ENCODE measurements around the gene HSPH1.

HSPH1 gene

DNA sequence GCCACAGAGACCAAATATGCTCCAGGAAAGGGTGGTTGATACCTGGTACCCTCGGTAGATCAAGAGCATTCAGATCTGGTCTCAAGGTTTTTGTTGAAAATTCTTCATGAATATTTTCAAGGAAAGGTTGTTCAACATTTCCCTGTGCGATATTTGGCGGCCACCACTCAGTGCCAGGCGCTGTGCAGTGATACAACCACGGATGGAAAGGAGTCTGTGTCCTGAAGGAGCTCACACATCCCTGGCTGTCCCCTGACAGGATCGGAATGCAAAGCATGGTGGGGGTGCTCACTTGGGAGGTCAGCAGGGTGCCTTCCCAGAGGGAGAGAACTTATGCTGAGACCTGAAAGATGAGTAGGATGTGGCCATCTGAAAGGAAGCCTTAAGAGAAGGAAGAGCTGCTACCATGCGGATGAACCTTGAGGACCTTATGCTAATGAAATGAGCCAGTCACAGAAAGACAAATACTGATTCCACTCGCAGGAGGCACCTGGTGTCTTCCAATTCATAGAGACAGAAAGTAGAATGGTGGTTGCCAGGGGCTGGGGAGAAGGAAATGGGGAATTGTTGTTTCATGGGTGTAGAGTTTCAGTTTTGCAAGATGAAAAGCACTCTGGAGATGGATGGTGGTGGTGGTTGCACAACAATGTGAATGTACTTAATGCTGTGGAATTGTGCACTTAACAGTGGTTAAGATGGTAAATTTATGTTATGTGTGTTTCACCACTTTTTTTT is 41.6 kb downstream of the HSPH1 start:
- Histone ChIP-seq H3K23ac (ENCODE audit: low read depth, low read length, poor library complexity) (no peak overlapping the region), H3K14ac (ENCODE audit: low read length) (no peak overlapping the region), H2AK5ac (ENCODE audit: low read depth, low read length) (no peak overlapping the region), H2BK120ac (ENCODE audit: low read depth, low read length) (no peak overlapping the region), H2BK15ac (ENCODE audit: low read length) (no peak overlapping the region), H3K4me1 (ENCODE audit: control insufficient read depth in 2 of 2, insufficient read depth in 1 of 2, low read depth in 1 of 2, low read length in 2 of 2) (peaks cover 4 to 6% of the 10 kb centered on the region in 2 donors), H2BK12ac (ENCODE audit: low read length) (no peak overlapping the region), H3K18ac (ENCODE audit: low read length) (no peak overlapping the region), H3K4me3 (ENCODE audit: low read length in 2 of 2) (no peak overlapping the region), H3K9me3 (replicated peaks in 1 of 2; ENCODE audit: control insufficient read depth in 2 of 2, insufficient read depth in 1 of 2, low read depth in 1 of 2, low read length in 2 of 2) (no peaks in the 10 kb centered on the region), H3K4me2 (ENCODE audit: insufficient read depth, low read length, poor library complexity, severe bottlenecking) (no peak overlapping the region), H4K91ac (ENCODE audit: low read depth, low read length, poor library complexity) (no peak overlapping the region), H3K27ac (replicated peaks; ENCODE audit: low read length) (no peak overlapping the region), H3K27me3 (ENCODE audit: control insufficient read depth in 3 of 3, insufficient read depth in 3 of 3, low read depth in 1 of 3, low read length in 3 of 3) (peaks cover 0 to 18% (median 0%) of the 10 kb centered on the region in 3 experiments), H2BK5ac (ENCODE audit: low read length) (no peak overlapping the region), H3K36me3 (replicated peaks in 1 of 2; ENCODE audit: control insufficient read depth in 2 of 2, insufficient read depth in 2 of 2, low read length in 2 of 2) (no peaks in the 10 kb centered on the region), H3K4ac (ENCODE audit: low read length) (no peak overlapping the region), H2AFZ (ENCODE audit: low read length) (no peak overlapping the region), H4K8ac (ENCODE audit: low read depth, low read length) (no peak overlapping the region), H3K9ac (ENCODE audit: low read depth, low read length, poor library complexity) (no peak overlapping the region), H3K79me1 (ENCODE audit: low read depth, low read length) (no peaks in the 10 kb centered on the region)
- no peak for DNase-seq (ENCODE audit: low spot score)
- no CpG with 5 or more reads among the region's 8 CpGs for WGBS, 2 donors (ENCODE audit: extremely low coverage in 2 of 2, insufficient read length in 2 of 2, insufficient replicate concordance in 1 of 2)

DNA sequence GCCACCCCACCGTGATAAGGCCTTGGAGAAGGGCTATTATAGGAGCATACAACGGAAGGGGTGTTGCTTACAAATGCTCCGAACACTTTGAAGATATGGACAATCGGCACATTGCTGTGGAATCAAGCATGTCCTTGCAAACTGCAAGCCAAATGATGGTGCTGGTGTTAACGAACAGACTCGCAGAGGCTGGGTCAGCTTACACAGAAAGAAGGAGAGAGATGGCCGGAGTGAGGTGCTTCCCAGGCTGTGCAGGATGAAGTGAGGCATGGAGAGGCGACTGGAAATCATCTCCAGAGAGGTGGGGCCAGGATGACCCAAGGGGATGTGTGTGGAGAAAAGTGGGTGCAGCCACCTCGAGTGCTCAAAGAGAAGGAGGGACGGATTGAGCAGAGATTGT is 42.2 kb downstream of the HSPH1 start:
- Histone ChIP-seq H3K14ac (ENCODE audit: low read length) (no peak overlapping the region), H2BK120ac (ENCODE audit: low read depth, low read length) (no peak overlapping the region), H3K36me3 (replicated peaks in 1 of 2; ENCODE audit: control insufficient read depth in 2 of 2, insufficient read depth in 2 of 2, low read length in 2 of 2) (no peaks in the 10 kb centered on the region), H4K91ac (ENCODE audit: low read depth, low read length, poor library complexity) (no peak overlapping the region), H3K18ac (ENCODE audit: low read length) (no peak overlapping the region), H2BK5ac (ENCODE audit: low read length) (no peak overlapping the region), H3K79me1 (ENCODE audit: low read depth, low read length) (no peaks in the 10 kb centered on the region), H3K23ac (ENCODE audit: low read depth, low read length, poor library complexity) (no peak overlapping the region), H3K4me3 (ENCODE audit: low read length in 2 of 2) (no peak overlapping the region), H2BK12ac (ENCODE audit: low read length) (no peak overlapping the region), H3K4me1 (ENCODE audit: control insufficient read depth in 2 of 2, insufficient read depth in 1 of 2, low read depth in 1 of 2, low read length in 2 of 2) (peaks cover 4 to 6% of the 10 kb centered on the region in 2 donors), H4K8ac (ENCODE audit: low read depth, low read length) (no peak overlapping the region), H3K9me3 (replicated peaks in 1 of 2; ENCODE audit: control insufficient read depth in 2 of 2, insufficient read depth in 1 of 2, low read depth in 1 of 2, low read length in 2 of 2) (no peaks in the 10 kb centered on the region), H3K4me2 (ENCODE audit: insufficient read depth, low read length, poor library complexity, severe bottlenecking) (no peak overlapping the region), H3K9ac (ENCODE audit: low read depth, low read length, poor library complexity) (no peak overlapping the region), H2AFZ (ENCODE audit: low read length) (no peak overlapping the region), H2AK5ac (ENCODE audit: low read depth, low read length) (no peak overlapping the region), H3K27me3 (ENCODE audit: control insufficient read depth in 3 of 3, insufficient read depth in 3 of 3, low read depth in 1 of 3, low read length in 3 of 3) (peaks cover 0 to 24% (median 0%) of the 10 kb centered on the region in 3 experiments), H3K27ac (replicated peaks; ENCODE audit: low read length) (no peak overlapping the region), H3K4ac (ENCODE audit: low read length) (no peak overlapping the region), H2BK15ac (ENCODE audit: low read length) (no peak overlapping the region)
- no CpG with 5 or more reads among the region's 10 CpGs for WGBS, 2 donors (ENCODE audit: extremely low coverage in 2 of 2, insufficient read length in 2 of 2, insufficient replicate concordance in 1 of 2)
- no peak for DNase-seq (ENCODE audit: low spot score)

DNA sequence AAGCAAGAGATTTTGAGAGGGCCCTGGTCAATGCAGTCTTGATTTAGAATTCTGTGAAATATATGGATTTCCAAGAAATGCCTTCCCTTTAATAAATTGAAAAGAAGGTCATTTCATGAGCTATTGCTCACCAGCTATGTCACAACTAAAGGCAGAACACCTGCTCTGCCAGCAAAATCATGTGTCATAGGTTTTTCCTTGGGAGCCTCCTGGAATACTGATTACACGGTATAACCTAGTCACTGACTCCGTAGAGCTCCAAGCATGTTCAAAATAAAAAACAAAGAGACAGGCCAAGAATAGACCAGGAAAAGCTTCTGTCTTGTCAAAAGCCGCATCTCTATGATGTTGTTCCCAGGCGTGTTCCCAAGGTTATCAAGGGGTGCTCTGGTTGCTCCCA is 45.5 kb downstream of the HSPH1 start:
- no CpG with 5 or more reads among the region's 4 CpGs for WGBS, 2 donors (ENCODE audit: extremely low coverage in 2 of 2, insufficient read length in 2 of 2, insufficient replicate concordance in 1 of 2)

DNA sequence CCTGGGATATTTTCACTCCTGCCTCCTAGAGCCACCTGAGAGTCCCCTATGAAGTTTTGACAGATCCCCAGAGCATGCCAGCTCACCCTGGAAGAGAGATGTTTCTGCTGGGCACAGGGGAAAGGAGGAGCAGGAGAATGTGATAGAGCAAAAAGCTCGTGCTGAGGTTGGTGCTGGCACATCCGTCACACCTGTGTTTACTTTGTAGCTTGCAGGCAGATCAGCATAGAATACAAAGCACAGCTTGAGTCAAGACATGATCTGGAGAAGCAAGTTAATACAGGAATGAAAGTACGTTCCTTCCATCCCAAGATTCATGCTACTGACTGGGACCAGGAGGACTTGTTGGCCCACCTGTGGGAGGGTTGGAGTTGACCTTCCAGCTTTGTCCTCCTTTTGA is 46.1 kb downstream of the HSPH1 start:
- H3K36me3 ChIP-seq (replicated peaks in 1 of 2; ENCODE audit: control insufficient read depth in 2 of 2, insufficient read depth in 2 of 2, low read length in 2 of 2): no peaks in the 10 kb centered on the region
- WGBS, 2 donors (ENCODE audit: extremely low coverage in 2 of 2, insufficient read length in 2 of 2, insufficient replicate concordance in 1 of 2): no CpG with 5 or more reads among the region's 3 CpGs
- no peak overlapping the region for H3K4me3 ChIP-seq (ENCODE audit: low read length in 2 of 2)
- H2BK5ac ChIP-seq (ENCODE audit: low read length): no peak overlapping the region
- no peak overlapping the region for H3K18ac ChIP-seq (ENCODE audit: low read length)
- H2AFZ ChIP-seq (ENCODE audit: low read length): no peak overlapping the region
- no peaks in the 10 kb centered on the region for H3K79me1 ChIP-seq (ENCODE audit: low read depth, low read length)
- H2BK15ac ChIP-seq (ENCODE audit: low read length): no peak overlapping the region
- no peak overlapping the region for H3K27ac ChIP-seq (replicated peaks; ENCODE audit: low read length)
- H3K9me3 ChIP-seq (replicated peaks in 1 of 2; ENCODE audit: control insufficient read depth in 2 of 2, insufficient read depth in 1 of 2, low read depth in 1 of 2, low read length in 2 of 2): no peaks in the 10 kb centered on the region
- no peak overlapping the region for H3K4me2 ChIP-seq (ENCODE audit: insufficient read depth, low read length, poor library complexity, severe bottlenecking)
- peaks cover 0 to 37% (median 0%) of the 10 kb centered on the region in 3 experiments for H3K27me3 ChIP-seq (ENCODE audit: control insufficient read depth in 3 of 3, insufficient read depth in 3 of 3, low read depth in 1 of 3, low read length in 3 of 3)
- no peak overlapping the region for H3K23ac ChIP-seq (ENCODE audit: low read depth, low read length, poor library complexity)
- H2BK120ac ChIP-seq (ENCODE audit: low read depth, low read length): no peak overlapping the region
- no peak overlapping the region for H4K8ac ChIP-seq (ENCODE audit: low read depth, low read length)
- no peak overlapping the region for H4K91ac ChIP-seq (ENCODE audit: low read depth, low read length, poor library complexity)
- peaks cover 3 to 4% of the 10 kb centered on the region in 2 donors for H3K4me1 ChIP-seq (ENCODE audit: control insufficient read depth in 2 of 2, insufficient read depth in 1 of 2, low read depth in 1 of 2, low read length in 2 of 2)
- no peak overlapping the region for H3K14ac ChIP-seq (ENCODE audit: low read length)
- H3K4ac ChIP-seq (ENCODE audit: low read length): no peak overlapping the region
- H2BK12ac ChIP-seq (ENCODE audit: low read length): no peak overlapping the region
- no peak overlapping the region for H3K9ac ChIP-seq (ENCODE audit: low read depth, low read length, poor library complexity)
- DNase-seq (ENCODE audit: low spot score): no peak
- H2AK5ac ChIP-seq (ENCODE audit: low read depth, low read length): no peak overlapping the region

More for the DNA sequence above, 45.5 kb downstream of the HSPH1 start:
- Histone ChIP-seq H2AK5ac (ENCODE audit: low read depth, low read length) (no peak overlapping the region), H2BK12ac (ENCODE audit: low read length) (no peak overlapping the region), H4K91ac (ENCODE audit: low read depth, low read length, poor library complexity) (no peak overlapping the region), H3K27me3 (ENCODE audit: control insufficient read depth in 3 of 3, insufficient read depth in 3 of 3, low read depth in 1 of 3, low read length in 3 of 3) (peaks cover 0 to 37% (median 0%) of the 10 kb centered on the region in 3 experiments), H3K4me1 (ENCODE audit: control insufficient read depth in 2 of 2, insufficient read depth in 1 of 2, low read depth in 1 of 2, low read length in 2 of 2) (peaks cover 3 to 4% of the 10 kb centered on the region in 2 donors), H3K9me3 (replicated peaks in 1 of 2; ENCODE audit: control insufficient read depth in 2 of 2, insufficient read depth in 1 of 2, low read depth in 1 of 2, low read length in 2 of 2) (no peaks in the 10 kb centered on the region), H3K4me3 (ENCODE audit: low read length in 2 of 2) (no peak overlapping the region), H3K14ac (ENCODE audit: low read length) (no peak overlapping the region), H3K23ac (ENCODE audit: low read depth, low read length, poor library complexity) (no peak overlapping the region), H3K27ac (replicated peaks; ENCODE audit: low read length) (no peak overlapping the region), H3K79me1 (ENCODE audit: low read depth, low read length) (no peaks in the 10 kb centered on the region), H2BK5ac (ENCODE audit: low read length) (no peak overlapping the region), H3K4me2 (ENCODE audit: insufficient read depth, low read length, poor library complexity, severe bottlenecking) (no peak overlapping the region), H4K8ac (ENCODE audit: low read depth, low read length) (no peak overlapping the region), H3K36me3 (replicated peaks in 1 of 2; ENCODE audit: control insufficient read depth in 2 of 2, insufficient read depth in 2 of 2, low read length in 2 of 2) (no peaks in the 10 kb centered on the region), H3K18ac (ENCODE audit: low read length) (no peak overlapping the region), H3K9ac (ENCODE audit: low read depth, low read length, poor library complexity) (no peak overlapping the region), H2BK15ac (ENCODE audit: low read length) (no peak overlapping the region), H3K4ac (ENCODE audit: low read length) (no peak overlapping the region), H2BK120ac (ENCODE audit: low read depth, low read length) (no peak overlapping the region), H2AFZ (ENCODE audit: low read length) (no peak overlapping the region)
- DNase-seq (ENCODE audit: low spot score): no peak

Measured in neuronal stem cell (in vitro differentiated cells).